Adrenal gland (tissue), 19 donors: ENCODE measurements around the gene SLC25A34. TPM values are rescaled to one million over a fixed set of nuclear protein-coding genes. Genes with fewer than 3 reads are reported as not detected.

ENCODE experiments used
- DNase-seq, 7 donors: peaks; one replicate each; pipeline ENCODE4 v3.0.0-alpha.2; 2019 to 2020
- H3K27ac ChIP-seq, 5 donors: fragments of 200-600 bp; sonication (generic) in 4 of 5; 1 replicate in 3 of 5; 2 replicates in 2 of 5; pipeline versions ENCODE4 v1.5.1 to v1.8.0; 2016 to 2020; ENCODE audit warnings: mild to moderate bottlenecking in 1 of 5
- H3K27me3 ChIP-seq: fragments of 200-600 bp; 2 replicates; pipeline ENCODE4 v1.8.0; 2021
- H3K36me3 ChIP-seq, 2 donors: fragments of 200-600 bp; replicated peaks in 1 of 2; 1 replicate in 1 of 2; 2 replicates in 1 of 2; pipeline versions ENCODE4 v1.5.1 to v1.8.0; 2018 to 2022
- H3K4me1 ChIP-seq, 2 donors: fragments of 200-600 bp; replicated peaks in 1 of 2; 1 replicate in 1 of 2; 2 replicates in 1 of 2; pipeline versions ENCODE4 v1.5.1 to v1.8.0; 2018 to 2021
- H3K4me3 ChIP-seq, 4 donors: fragments of 200-600 bp; sonication (generic) in 3 of 4; one replicate each; pipeline ENCODE4 v1.5.1; 2016 to 2018
- H3K9me3 ChIP-seq, 3 donors: fragments of 200-600 bp; sonication (generic) in 1 of 3; replicated peaks in 1 of 3; 1 replicate in 2 of 3; 2 replicates in 1 of 3; pipeline versions ENCODE4 v1.5.1 to v1.8.0; 2016 to 2021
- POLR2A ChIP-seq, 2 donors: fragments of 450-650 bp; IDR thresholded peaks; one replicate each; pipeline ENCODE4 v1.6.1; 2017; ENCODE audit warnings: antibody characterized with exemption in 2 of 2, mild to moderate bottlenecking in 2 of 2, moderate library complexity in 1 of 2
- WGBS, 4 donors: extraction: QIAGEN DNeasy Blood & Tissue Kit in 2 of 4; methylation state at CpG; one replicate each; pipeline versions ENCODE4 v1.1.5 to v1.1.7; 2013 to 2017; 5-methylcytosine and 5-hydroxymethylcytosine counted together
- intact Hi-C, 2 donors: fragments of 100-400 bp; cut with DNase I; formaldehyde crosslinking; loops; one replicate each; pipeline versions ENCODE4 v1.14.1 to v1.15.0; 2022 to 2023
- long read RNA-seq, 10 donors: library from polyadenylated mRNA in 3 of 10; unstranded in 2 of 10; stranded (forward) in 1 of 10; transcript quantifications; one replicate each; pipeline ENCODE4 v2.0.0 and lab custom pipeline, GENCODE V29; 2021 to 2026
- polyA plus RNA-seq, 3 donors: library from polyadenylated mRNA; stranded (reverse); fragments of 200-250 nt in 2 of 3; fragments of 350-450 nt in 1 of 3; fragmentation: Illumina TruSeq in 1 of 3; extraction: RNeasy Lipid Tissue Mini Kit (QIAGEN cat#74804) in 1 of 3; gene quantifications; one replicate each; pipeline ENCODE4 v1.2.3, GENCODE V29; 2013 to 2014
- total RNA-seq, 9 donors: library from RNA; depleted of rRNA in 4 of 9; stranded (reverse); fragments of >200 nt in 4 of 9; fragments of 120-200 nt in 1 of 9; fragmentation: NEBNext Ultra II Directional in 1 of 9; extraction: Animal tissue kit (Norgen Biotek cat#: 25700) in 1 of 9; gene quantifications; one replicate each; pipeline versions ENCODE4 v1.1.0 to v1.2.4, GENCODE V29; 2013 to 2023
- TF ChIP-seq, protein P1 (sequence below), 6 experiments: fragments of 450-650 bp in 4 of 6; fragments of 200-600 bp in 2 of 6; sonication (generic) in 1 of 6; IDR thresholded peaks; 1 replicate in 5 of 6; 2 replicates in 1 of 6; pipeline versions ENCODE4 v1.5.1 to v1.8.0; 2016 to 2021; ENCODE audit warnings: antibody characterized with exemption in 6 of 6, mild to moderate bottlenecking in 2 of 6, moderate library complexity in 1 of 6
- donor health status: healthy with polysubstance abuse.
- donor health status: Bipolar disorder and iron deficiency.
- donor health status: DM: yes; HTN: yes; CAD: no.
- donor health status: DM: no; HTN: no; CAD: no.
- donor health status: DM: no; HTN: no; CAD: no.
- donor health status: DM: yes; HTN: yes; CAD: no.

Gene SLC25A34
- 10 to 100 TPM in 2 of 9 donors, 1 to 10 TPM in 6, under 1 TPM in 1; 0.44 to 12.3 (median 5.5) TPM for total RNA-seq
- polyA plus RNA-seq = 10 to 100 TPM in 1 of 3 donors, 1 to 10 TPM in 2; 4.7 to 11.1 (median 6.0) TPM
- long read RNA-seq, donor 1 = 0 reads
- long read RNA-seq, donor 2 = 0 reads
- long read RNA-seq, donor 3 = 0 reads
- long read RNA-seq, donor 4, partial matches to known transcripts = 0 of 6 reads
- long read RNA-seq, donor 4, other reads (novel, unspliced or antisense) = 4 of 6 reads
- long read RNA-seq, donor 5, transcript SLC25A34-201 (5 exons, 2,986 nt) = major isoform, 9 of 9 reads
- long read RNA-seq, donor 5, partial matches to known transcripts = 0 of 9 reads
- long read RNA-seq, donor 5, other reads (novel, unspliced or antisense) = 0 of 9 reads
- long read RNA-seq, donor 6, partial matches to known transcripts = 0 of 3 reads
- long read RNA-seq, donor 6, other reads (novel, unspliced or antisense) = 1 of 3 reads
- long read RNA-seq, donor 7 = 0 reads
- long read RNA-seq, donor 8 = 0 reads
- long read RNA-seq, donor 9 = 0 reads
- long read RNA-seq, donor 10 = 0 reads

DNA sequence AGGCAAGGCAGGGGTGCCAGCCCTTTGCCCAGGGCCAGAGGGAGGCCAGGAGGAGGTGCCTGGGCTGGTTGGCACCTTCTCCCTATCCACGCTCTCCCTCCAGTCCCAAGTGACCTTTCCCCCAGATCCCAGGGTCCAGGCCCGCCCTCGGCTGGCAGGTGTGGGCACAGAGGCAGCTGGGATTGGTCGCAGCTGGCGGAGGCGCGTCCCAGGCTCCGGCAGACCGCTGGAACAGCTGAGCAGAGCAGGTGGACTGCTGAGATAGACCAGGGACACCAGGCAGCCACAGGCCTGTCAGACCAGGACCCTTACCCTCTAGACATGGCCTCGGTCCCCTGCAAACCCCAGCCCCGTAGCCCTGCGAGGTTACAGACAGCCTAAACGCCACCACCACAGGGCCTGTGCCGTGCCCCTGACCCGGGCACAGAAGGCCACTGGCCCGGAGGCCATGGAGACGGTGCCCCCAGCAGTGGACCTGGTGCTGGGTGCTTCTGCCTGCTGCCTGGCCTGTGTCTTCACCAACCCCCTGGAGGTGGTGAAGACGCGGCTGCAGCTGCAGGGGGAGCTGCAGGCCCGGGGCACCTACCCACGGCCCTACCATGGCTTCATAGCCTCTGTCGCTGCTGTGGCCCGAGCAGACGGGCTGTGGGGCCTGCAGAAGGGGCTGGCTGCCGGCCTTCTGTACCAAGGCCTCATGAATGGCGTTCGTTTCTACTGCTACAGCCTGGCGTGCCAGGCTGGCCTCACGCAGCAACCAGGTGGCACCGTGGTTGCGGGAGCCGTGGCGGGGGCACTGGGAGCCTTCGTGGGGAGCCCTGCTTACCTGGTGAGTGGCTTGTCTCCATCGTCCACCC is at the start of gene SLC25A34:
SLC25A34 (plus strand) TSS at position 221 of the 854 bp plus-strand sequence; CDS start at position 449, 228 bp downstream.
- Histone ChIP-seq H3K27ac (peak within 1 kb of the TSS; percentile 28 to 88 (median 60)), H3K9me3 (no peaks in the 10 kb centered on the region), H3K4me3 (no peak within 1 kb of the TSS), H3K27me3 (no peaks in the 10 kb centered on the region), H3K36me3 (peaks cover 0 to 38% of the 10 kb centered on the region in 2 donors), H3K4me1 (peaks cover 18 to 32% of the 10 kb centered on the region in 2 donors)
- peak; percentile 77 to 90 (median 86) for DNase-seq
- WGBS, 4 donors = 48 to 63% (median 56%) methylated on average over 6 to 35 of the region's 35 CpGs
- intact Hi-C loops = loop anchor here in 1 of 2 donors (5.0 kb wide), 1 partner anchor 54 kb away; the partner anchor contains the start of gene PLEKHM2
- TF ChIP-seq, protein P1, sequence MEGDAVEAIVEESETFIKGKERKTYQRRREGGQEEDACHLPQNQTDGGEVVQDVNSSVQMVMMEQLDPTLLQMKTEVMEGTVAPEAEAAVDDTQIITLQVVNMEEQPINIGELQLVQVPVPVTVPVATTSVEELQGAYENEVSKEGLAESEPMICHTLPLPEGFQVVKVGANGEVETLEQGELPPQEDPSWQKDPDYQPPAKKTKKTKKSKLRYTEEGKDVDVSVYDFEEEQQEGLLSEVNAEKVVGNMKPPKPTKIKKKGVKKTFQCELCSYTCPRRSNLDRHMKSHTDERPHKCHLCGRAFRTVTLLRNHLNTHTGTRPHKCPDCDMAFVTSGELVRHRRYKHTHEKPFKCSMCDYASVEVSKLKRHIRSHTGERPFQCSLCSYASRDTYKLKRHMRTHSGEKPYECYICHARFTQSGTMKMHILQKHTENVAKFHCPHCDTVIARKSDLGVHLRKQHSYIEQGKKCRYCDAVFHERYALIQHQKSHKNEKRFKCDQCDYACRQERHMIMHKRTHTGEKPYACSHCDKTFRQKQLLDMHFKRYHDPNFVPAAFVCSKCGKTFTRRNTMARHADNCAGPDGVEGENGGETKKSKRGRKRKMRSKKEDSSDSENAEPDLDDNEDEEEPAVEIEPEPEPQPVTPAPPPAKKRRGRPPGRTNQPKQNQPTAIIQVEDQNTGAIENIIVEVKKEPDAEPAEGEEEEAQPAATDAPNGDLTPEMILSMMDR (IDR thresholded peaks at IDR 0.05) = no peak
- peak in 1 of 2 donors; percentile 37 for TF ChIP-seq POLR2A (IDR thresholded peaks at IDR 0.05)

DNA sequence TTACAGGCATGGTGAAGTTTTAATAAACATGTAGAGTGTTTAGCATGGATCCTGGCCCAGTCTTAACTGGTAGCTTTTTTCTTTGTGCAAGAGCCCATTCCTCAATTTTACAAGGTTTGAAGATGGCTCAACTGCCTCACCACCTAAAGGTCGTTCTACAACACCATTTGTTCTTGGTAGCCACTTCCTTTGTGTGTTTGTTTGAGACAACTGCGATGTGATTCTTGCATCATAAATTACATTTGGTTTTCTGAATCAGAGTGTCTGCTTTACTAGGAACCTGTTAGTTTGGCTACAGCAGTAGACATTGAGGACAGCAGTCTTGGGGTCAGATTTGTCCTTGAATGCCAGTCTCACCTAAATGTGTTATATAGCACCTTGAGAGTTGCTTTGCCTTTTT is 48.6 kb upstream of the SLC25A34 start:
- intact Hi-C loops = no loop called here
- H3K9me3 ChIP-seq = no peaks in the 10 kb centered on the region
- H3K27me3 ChIP-seq = no peaks in the 10 kb centered on the region
- TF ChIP-seq, protein P1 (IDR thresholded peaks at IDR 0.05) = no peak
- no peak for TF ChIP-seq POLR2A (IDR thresholded peaks at IDR 0.05)
- no peak overlapping the region for H3K27ac ChIP-seq
- H3K4me1 ChIP-seq = peaks cover 10 to 37% of the 10 kb centered on the region in 2 donors
- WGBS, 4 donors = 51 to 75% (median 65%) methylated on average over 2 of the region's 2 CpGs
- no peak for DNase-seq
- H3K36me3 ChIP-seq = no peaks in the 10 kb centered on the region
- no peak overlapping the region for H3K4me3 ChIP-seq

DNA sequence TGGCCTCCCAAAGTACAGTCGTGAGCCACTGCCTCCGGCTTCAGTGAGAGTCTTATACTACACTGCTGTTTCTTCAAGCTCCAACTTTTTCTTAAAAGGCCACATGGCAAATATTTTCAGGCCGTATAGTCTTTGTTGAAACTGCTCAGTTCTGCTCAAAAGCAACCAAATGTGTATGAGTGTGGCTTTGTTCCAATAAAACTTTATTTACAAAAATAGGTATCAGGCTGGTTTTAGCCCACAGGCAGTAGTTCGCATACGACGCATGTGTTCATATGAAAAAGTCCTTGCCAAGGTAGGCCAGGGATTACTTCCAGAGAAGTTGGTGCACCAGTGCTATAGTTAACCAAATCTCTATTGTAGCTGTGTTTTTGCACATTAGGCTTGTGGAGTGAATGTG is 45.7 kb upstream of the SLC25A34 start:
- intact Hi-C loops = no loop called here
- Histone ChIP-seq H3K27me3 (no peaks in the 10 kb centered on the region), H3K4me1 (peaks cover 5 to 37% of the 10 kb centered on the region in 2 donors), H3K27ac (no peak overlapping the region), H3K36me3 (no peaks in the 10 kb centered on the region), H3K9me3 (no peaks in the 10 kb centered on the region), H3K4me3 (no peak overlapping the region)
- DNase-seq = no peak
- WGBS, 4 donors = 95 to 98% (median 97%) methylated on average over 6 of the region's 6 CpGs
- no peak for TF ChIP-seq POLR2A (IDR thresholded peaks at IDR 0.05)
- TF ChIP-seq, protein P1 (IDR thresholded peaks at IDR 0.05) = no peak
